HepG2 (cell line): ENCODE results near the gene JPT2. TPM values are rescaled to one million over a fixed set of nuclear protein-coding genes. Genes with fewer than 3 reads are reported as not detected.

Source experiments
- CREBL2 ChIP-seq: sonication (generic); formaldehyde crosslinking; IDR thresholded peaks from 2 replicates; pipeline ENCODE4 v1.8.1; 2023; ENCODE audit warnings: missing genetic modification reagents, mild to moderate bottlenecking, borderline replicate concordance
- CSRNP1 ChIP-seq: sonication (generic); formaldehyde crosslinking; IDR thresholded peaks from 2 replicates; pipeline ENCODE4 v1.8.1; 2023; ENCODE audit warnings: mild to moderate bottlenecking, missing genetic modification reagents
- HBP1 ChIP-seq: IDR thresholded peaks from 2 replicates; pipeline ENCODE4 v1.6.1; 2016; ENCODE audit warnings: low read depth, control low read depth
- HNF1A ChIP-seq, 2 experiments: sonication (generic) in 1 of 2; formaldehyde crosslinking in 1 of 2; IDR thresholded peaks; 2 replicates each; pipeline versions ENCODE4 v1.4.0 to v1.6.1; 2016 to 2020; ENCODE audit warnings: borderline replicate concordance in 1 of 2, low read depth in 1 of 2, mild to moderate bottlenecking in 1 of 2, missing genetic modification reagents in 1 of 2
- HNRNPUL1 ChIP-seq: fragments of 200-400 bp; formaldehyde crosslinking; IDR thresholded peaks from 2 replicates; pipeline ENCODE4 v1.6.1; 2017; ENCODE audit warnings: low read depth, mild to moderate bottlenecking, low read length, moderate library complexity
- JUND ChIP-seq: sonication (generic); formaldehyde crosslinking; IDR thresholded peaks from 2 replicates; pipeline ENCODE4 v1.8.0; 2022; ENCODE audit warnings: mild to moderate bottlenecking, missing genetic modification reagents
- MTF1 ChIP-seq: sonication (generic); formaldehyde crosslinking; IDR thresholded peaks from 2 replicates; pipeline ENCODE4 v1.5.0; 2020; ENCODE audit warnings: missing genetic modification reagents
- TAF1 ChIP-seq: sonication (generic); formaldehyde crosslinking; IDR thresholded peaks from 2 replicates; pipeline ENCODE4 v1.4.0; 2020; ENCODE audit warnings: missing genetic modification reagents
- TEAD3 ChIP-seq: optimal IDR thresholded peaks from 2 replicates; pipeline ENCODE3; 2016; ENCODE audit warnings: borderline replicate concordance
- ZFP91 ChIP-seq: sonication (generic); formaldehyde crosslinking; IDR thresholded peaks from 2 replicates; pipeline ENCODE4 v1.9.0; 2022; ENCODE audit warnings: missing genetic modification reagents, mild to moderate bottlenecking, borderline replicate concordance
- ZNF678 ChIP-seq: sonication (generic); formaldehyde crosslinking; IDR thresholded peaks from 2 replicates; pipeline ENCODE4 v1.4.0; 2020; ENCODE audit warnings: mild to moderate bottlenecking, missing genetic modification reagents
- ZNF710 ChIP-seq: sonication (generic); formaldehyde crosslinking; IDR thresholded peaks from 2 replicates; pipeline ENCODE4 v1.5.0; 2020; ENCODE audit warnings: mild to moderate bottlenecking, missing genetic modification reagents, borderline replicate concordance
- ZNF749 ChIP-seq: sonication (generic); formaldehyde crosslinking; IDR thresholded peaks from 2 replicates; pipeline ENCODE4 v1.8.0; 2022; ENCODE audit warnings: mild to moderate bottlenecking, missing genetic modification reagents, moderate library complexity, borderline replicate concordance
- ZNF83 ChIP-seq: sonication (generic); formaldehyde crosslinking; IDR thresholded peaks from 2 replicates; pipeline ENCODE4 v1.4.0; 2020; ENCODE audit warnings: missing genetic modification reagents, mild to moderate bottlenecking, borderline replicate concordance
- ZSCAN12 ChIP-seq: sonication (generic); formaldehyde crosslinking; IDR thresholded peaks from 2 replicates; pipeline ENCODE4 v1.9.0; 2021; ENCODE audit warnings: mild to moderate bottlenecking, missing genetic modification reagents
- ZSCAN25 ChIP-seq: sonication (generic); formaldehyde crosslinking; IDR thresholded peaks from 2 replicates; pipeline ENCODE4 v1.8.0; 2022; ENCODE audit warnings: mild to moderate bottlenecking, missing genetic modification reagents
- polyA plus RNA-seq, 8 experiments: library from polyadenylated mRNA; depleted of rRNA in 3 of 8; stranded (reverse) in 7 of 8; unstranded in 1 of 8; fragments of >200 nt; fragmentation: Illumina TruSeq in 4 of 8; extraction: Trizol in 4 of 8; gene quantifications; 2 replicates each; pipeline versions ENCODE4 v1.2.1 to v1.2.3, GENCODE V29; 2011 to 2016; ENCODE audit warnings: low read depth in 4 of 8, missing spikeins in 1 of 8, mixed read lengths in 1 of 8; ENCODE audit not compliant: insufficient read depth in 1 of 8
- total RNA-seq, 5 experiments: library from RNA; depleted of rRNA; stranded (reverse); fragments of >200 nt; fragmentation: Illumina TruSeq; extraction: Trizol; gene quantifications; 2 replicates each; pipeline ENCODE4 v1.2.3, GENCODE V29; 2016; ENCODE audit warnings: low read depth in 1 of 5

Gene JPT2
- total and polyA plus RNA-seq, 2 of the 13 experiments (the other 11 are each of a cell fraction or from before 2014, with no cell fraction given): 53.5 to 89.4 TPM

- TF ChIP-seq ZNF710 (CRISPR knock-in tag) (no peak), CSRNP1 (CRISPR knock-in tag) (0 out of 2 replicates have a peak, but pooled peaks have one; percentile 48), HNRNPUL1 (no peak), ZNF83 (0 out of 2 replicates have a peak, but pooled peaks have one; percentile 61), ZNF678 (0 out of 2 replicates have a peak, but pooled peaks have one; percentile 0), ZSCAN12 (CRISPR knock-in tag) (no peak), ZFP91 (no peak), ZNF749 (CRISPR knock-in tag) (peak; percentile 33; the same call in 1 of the 2 replicates), TEAD3 (CRISPR knock-in tag) (peak; percentile 5), HNF1A (IDR thresholded peaks at IDR 0.05; ENCODE audit: low read depth) (no peak), HNF1A (CRISPR knock-in tag; IDR thresholded peaks at IDR 0.05; ENCODE audit: borderline replicate concordance) (0 out of 2 replicates have a peak, but pooled peaks have one; percentile 4), CREBL2 (CRISPR knock-in tag) (no peak), JUND (CRISPR knock-in tag) (no peak), ZSCAN25 (CRISPR knock-in tag) (peak; percentile 56), HBP1 (CRISPR knock-in tag) (no peak), TAF1 (no peak), MTF1 (CRISPR knock-in tag) (no peak)
These were observed 28.5 kb downstream of the JPT2 start (continued) for GRCh38 chr16:1706386-1707192.
